ENCODE measurements around the gene ART1.

Gene ART1

DNA sequence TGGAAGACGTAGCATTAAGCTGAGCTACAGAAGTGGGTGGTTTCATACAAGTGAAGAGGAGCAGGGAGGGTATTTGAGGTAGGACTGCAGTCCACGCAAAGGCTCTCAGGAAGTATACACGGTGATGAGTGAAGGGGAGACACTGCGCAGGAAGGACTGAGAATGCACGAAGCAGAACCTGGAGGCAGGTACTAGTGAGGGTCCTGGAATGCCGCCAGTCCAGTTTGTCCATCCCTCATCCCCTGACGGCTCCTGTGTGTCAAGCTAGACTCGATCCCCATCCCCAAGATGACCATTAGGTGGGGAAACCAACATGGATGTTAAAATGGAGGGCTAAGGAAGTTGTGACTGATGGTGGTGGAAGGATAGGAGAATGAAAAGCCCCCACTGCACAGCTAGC lies 26.9 kb upstream of the ART1 start:
- H3K4me3 ChIP-seq (ENCODE audit: low read depth, low read length) = no peak overlapping the region
- no peak for DNase-seq (ENCODE audit: low read depth)
- no peak for TF ChIP-seq CTCF (IDR thresholded peaks at IDR 0.05; ENCODE audit: insufficient read depth, low read depth, low read length, missing control alignments)

GRCh38 chr11:3622521-3622920 lies 22.4 kb upstream of the ART1 start:
- TF ChIP-seq CTCF (IDR thresholded peaks at IDR 0.05; ENCODE audit: insufficient read depth, low read depth, low read length, missing control alignments) = no peak
- H3K4me3 ChIP-seq (ENCODE audit: low read depth, low read length) = no peak overlapping the region
- DNase-seq (ENCODE audit: low read depth) = no peak

- TF ChIP-seq CTCF (IDR thresholded peaks at IDR 0.05; ENCODE audit: insufficient read depth, low read depth, low read length, missing control alignments) = no peak
- no peak for DNase-seq (ENCODE audit: low read depth)
- no peak overlapping the region for H3K4me3 ChIP-seq (ENCODE audit: low read depth, low read length)
These were observed 21.8 kb upstream of the ART1 start for GRCh38 chr11:3623121-3623520.

- H3K4me3 ChIP-seq (ENCODE audit: low read depth, low read length) = no peak overlapping the region
- TF ChIP-seq CTCF (IDR thresholded peaks at IDR 0.05; ENCODE audit: insufficient read depth, low read depth, low read length, missing control alignments) = no peak
- no peak for DNase-seq (ENCODE audit: low read depth)
These were observed 21.0 kb upstream of the ART1 start for GRCh38 chr11:3623767-3624458.

DNA sequence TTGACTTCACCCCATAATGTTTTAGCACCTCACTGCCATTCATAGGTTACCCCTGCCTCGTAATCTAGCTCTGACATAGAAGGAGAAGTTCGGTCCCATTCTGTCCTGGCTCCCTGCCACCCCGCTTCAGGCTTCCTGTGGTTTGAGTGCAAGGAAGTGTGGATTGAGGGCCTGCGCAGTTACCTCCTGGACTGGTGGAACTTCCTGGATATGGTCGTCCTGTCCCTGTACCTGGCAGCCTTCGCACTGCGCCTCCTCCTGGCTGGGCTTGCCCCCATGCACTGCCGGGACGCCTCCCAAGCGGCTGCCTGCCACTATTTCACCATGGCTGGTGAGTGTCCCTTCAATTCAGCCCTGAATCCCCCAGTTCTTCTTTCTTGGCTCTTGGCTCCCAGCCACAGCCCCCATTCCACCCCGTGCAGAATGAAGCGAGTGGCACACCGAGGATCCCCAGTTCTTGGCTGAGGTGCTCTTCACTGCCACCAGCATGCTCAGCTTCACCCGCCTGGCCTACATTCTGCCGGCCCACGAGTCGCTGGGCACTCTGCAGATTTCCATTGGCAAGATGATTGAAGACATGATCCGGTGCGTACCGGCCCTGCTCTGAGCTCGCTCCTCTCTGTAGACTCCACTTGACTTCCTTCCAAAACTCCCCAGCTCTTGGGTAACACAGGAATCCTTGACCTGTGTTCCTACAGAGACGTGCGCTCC lies 18.5 kb upstream of the ART1 start:
- TF ChIP-seq CTCF (IDR thresholded peaks at IDR 0.05; ENCODE audit: insufficient read depth, low read depth, low read length, missing control alignments) = no peak
- no peak overlapping the region for H3K4me3 ChIP-seq (ENCODE audit: low read depth, low read length)

DNA sequence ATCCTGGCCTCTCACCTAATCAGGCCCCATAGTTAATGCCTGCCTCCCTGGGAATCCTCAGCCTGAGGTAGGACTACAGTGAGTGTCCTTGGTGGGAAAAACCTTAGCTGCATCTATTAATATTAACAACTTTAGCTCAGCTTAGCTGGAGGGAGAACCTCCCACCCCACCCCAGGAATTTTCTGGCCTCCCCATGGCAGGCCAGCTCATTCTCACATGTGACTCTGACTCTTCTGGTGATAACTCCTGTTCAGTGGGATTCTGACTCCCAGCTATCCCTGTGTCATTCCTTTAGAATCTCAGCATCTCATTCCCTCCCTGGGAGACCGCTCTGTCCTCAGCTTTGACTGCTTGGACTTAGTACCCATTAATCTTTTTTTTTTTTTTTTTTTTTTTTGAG lies 17.6 kb upstream of the ART1 start:
- DNase-seq (ENCODE audit: low read depth) = no peak
- no peak overlapping the region for H3K4me3 ChIP-seq (ENCODE audit: low read depth, low read length)
- no peak for TF ChIP-seq CTCF (IDR thresholded peaks at IDR 0.05; ENCODE audit: insufficient read depth, low read depth, low read length, missing control alignments)

More for the DNA sequence above, 18.5 kb upstream of the ART1 start:
- no peak for DNase-seq (ENCODE audit: low read depth)

All from GM12865 (cell line).